K562 (cell line): ENCODE results near the gene SMARCD2. TPM values are rescaled to one million over a fixed set of nuclear protein-coding genes. Genes with fewer than 3 reads are reported as not detected.
A peak's percentile ranks its signal among the peaks of the same experiment; 100 is the strongest.

Experiments used
- ELF1 ChIP-seq: fragments of 200-800 bp; sonication (Bioruptor generic); IDR thresholded peaks from 2 replicates; pipeline ENCODE4 v1.6.1; 2016; ENCODE audit warnings: missing genetic modification characterization, missing compliant biosample characterization
- HDAC6 ChIP-seq: IDR thresholded peaks from 2 replicates; pipeline ENCODE4 v1.6.1; 2012; ENCODE audit warnings: low read depth, mild to moderate bottlenecking, control low read depth, inconsistent platforms, low read length, moderate library complexity
- HDGF ChIP-seq: fragments of 450-650 bp; IDR thresholded peaks from 2 replicates; pipeline ENCODE4 v1.6.1; 2016
- HNRNPLL ChIP-seq: fragments of 200-400 bp; formaldehyde crosslinking; IDR thresholded peaks from 2 replicates; pipeline ENCODE4 v1.6.1; 2017; ENCODE audit warnings: low read length, low read depth, mild to moderate bottlenecking; ENCODE audit not compliant: poor library complexity, severe bottlenecking
- MYBL2 ChIP-seq, 2 experiments: fragments of 450-650 bp in 1 of 2; sonication (generic) in 1 of 2; formaldehyde crosslinking in 1 of 2; IDR thresholded peaks; 2 replicates each; pipeline versions ENCODE4 v1.6.1 to v1.8.1; 2017 to 2022; ENCODE audit warnings: borderline replicate concordance in 1 of 2, inconsistent platforms in 1 of 2, low read depth in 1 of 2, mild to moderate bottlenecking in 1 of 2, missing genetic modification reagents in 1 of 2, moderate library complexity in 1 of 2
- NCOA6 ChIP-seq: fragments of 450-650 bp; IDR thresholded peaks from 2 replicates; pipeline ENCODE4 v1.6.1; 2017; ENCODE audit warnings: mild to moderate bottlenecking
- RFX5 ChIP-seq: IDR thresholded peaks from 2 replicates; pipeline ENCODE4 v1.6.1; 2011; ENCODE audit warnings: low read depth, mild to moderate bottlenecking, improper control_type of control experiment, low read length
- polyA plus RNA-seq, 8 experiments: library from polyadenylated mRNA; depleted of rRNA in 4 of 8; stranded (reverse) in 5 of 8; unstranded in 3 of 8; fragments of >200 nt; fragmentation: Nextera tagmentation in 2 of 8; fragmentation: Illumina TruSeq in 1 of 8; extraction: Ambion mirVana in 2 of 8; extraction: Trizol in 1 of 8; gene quantifications; 2 replicates each; pipeline versions ENCODE4 v1.2.1 to v1.2.3, GENCODE V29; 2011 to 2014; ENCODE audit warnings: inconsistent platforms in 1 of 8, missing spikeins in 1 of 8
- total RNA-seq, 7 experiments: library from RNA; depleted of rRNA in 6 of 7; stranded (reverse); fragments of >200 nt in 6 of 7; fragmentation: Illumina TruSeq in 2 of 7; extraction: Trizol in 2 of 7; gene quantifications; 2 replicates each; pipeline versions ENCODE4 v1.2.1 to v1.2.3, GENCODE V29; 2011 to 2021; ENCODE audit warnings: low replicate concordance in 1 of 7
- TF ChIP-seq, protein P1 (sequence below): fragments of 250-450 bp; sonication (Bioruptor Pico); IDR thresholded peaks from 2 replicates; pipeline ENCODE4 v1.4.0; 2020
- TF ChIP-seq, protein P2 (sequence below): IDR thresholded peaks from 2 replicates; pipeline ENCODE4 v1.6.1; 2012; ENCODE audit warnings: low read depth, low read length, improper control_type of control experiment, borderline replicate concordance
- TF ChIP-seq, protein P3 (sequence below), 2 experiments: fragments of 450-650 bp; IDR thresholded peaks; 2 replicates each; pipeline ENCODE4 v1.6.1; 2018; ENCODE audit warnings: mild to moderate bottlenecking in 2 of 2, low read depth in 1 of 2; ENCODE audit not compliant: partially characterized antibody in 2 of 2
- TF ChIP-seq, protein P4 (sequence below): sonication (generic); formaldehyde crosslinking; IDR thresholded peaks from 2 replicates; pipeline ENCODE4 v1.8.0; 2022; ENCODE audit warnings: mild to moderate bottlenecking, missing genetic modification reagents
- TF ChIP-seq, protein P5 (sequence below): fragments of 450-650 bp; IDR thresholded peaks from 2 replicates; pipeline ENCODE4 v1.6.1; 2016; ENCODE audit warnings: low read depth, mild to moderate bottlenecking, moderate library complexity

The SMARCD2 gene
- total and polyA plus RNA-seq, 9 of the 15 experiments (the other 6 are each of a cell fraction or from before 2014, with no cell fraction given), result 1.7 to 114 (median 90.3) TPM

DNA sequence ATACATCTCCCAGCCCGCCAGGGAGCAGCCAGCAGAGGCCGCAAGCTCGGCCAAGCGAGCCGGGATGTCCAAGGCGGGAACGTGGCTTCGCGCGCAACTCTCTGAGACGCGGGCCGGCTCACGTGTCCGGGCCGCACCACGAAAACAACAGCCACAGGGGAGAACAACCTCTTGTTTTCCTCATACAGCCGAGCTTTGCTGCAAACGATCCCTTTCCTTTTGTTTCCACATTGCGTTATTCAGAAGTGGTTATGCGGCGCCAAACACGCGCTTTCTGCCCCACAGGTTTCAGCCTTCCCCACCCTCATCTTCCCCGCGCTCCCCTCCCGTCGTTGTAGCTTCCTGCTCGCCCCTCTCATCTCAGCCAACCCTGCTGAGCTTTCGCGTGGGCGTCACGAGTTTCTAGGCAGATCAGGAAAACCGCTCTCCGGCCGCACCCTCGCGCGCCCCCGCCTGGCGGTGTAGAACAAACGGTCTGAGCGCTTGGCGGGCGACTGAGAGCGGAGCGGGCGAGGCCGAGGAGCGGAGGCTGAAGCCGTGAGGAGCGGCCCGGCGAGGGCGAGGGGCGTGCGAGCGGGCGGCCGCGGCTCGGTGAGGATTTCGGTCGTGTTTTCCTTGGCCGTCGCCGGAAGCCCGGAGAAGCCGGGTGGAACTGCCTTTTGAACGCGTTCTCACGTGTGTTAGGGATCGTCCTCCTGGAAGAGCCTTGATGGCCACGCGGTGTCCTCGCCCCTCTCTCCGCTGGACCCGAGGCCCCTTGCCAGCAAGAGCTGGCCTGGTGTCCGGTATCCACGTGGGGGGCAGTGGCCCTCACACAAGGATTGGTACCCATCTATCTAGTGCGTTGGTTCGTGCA lies 6.6 kb upstream of the SMARCD2 start (continued):
- TF ChIP-seq, protein P1, sequence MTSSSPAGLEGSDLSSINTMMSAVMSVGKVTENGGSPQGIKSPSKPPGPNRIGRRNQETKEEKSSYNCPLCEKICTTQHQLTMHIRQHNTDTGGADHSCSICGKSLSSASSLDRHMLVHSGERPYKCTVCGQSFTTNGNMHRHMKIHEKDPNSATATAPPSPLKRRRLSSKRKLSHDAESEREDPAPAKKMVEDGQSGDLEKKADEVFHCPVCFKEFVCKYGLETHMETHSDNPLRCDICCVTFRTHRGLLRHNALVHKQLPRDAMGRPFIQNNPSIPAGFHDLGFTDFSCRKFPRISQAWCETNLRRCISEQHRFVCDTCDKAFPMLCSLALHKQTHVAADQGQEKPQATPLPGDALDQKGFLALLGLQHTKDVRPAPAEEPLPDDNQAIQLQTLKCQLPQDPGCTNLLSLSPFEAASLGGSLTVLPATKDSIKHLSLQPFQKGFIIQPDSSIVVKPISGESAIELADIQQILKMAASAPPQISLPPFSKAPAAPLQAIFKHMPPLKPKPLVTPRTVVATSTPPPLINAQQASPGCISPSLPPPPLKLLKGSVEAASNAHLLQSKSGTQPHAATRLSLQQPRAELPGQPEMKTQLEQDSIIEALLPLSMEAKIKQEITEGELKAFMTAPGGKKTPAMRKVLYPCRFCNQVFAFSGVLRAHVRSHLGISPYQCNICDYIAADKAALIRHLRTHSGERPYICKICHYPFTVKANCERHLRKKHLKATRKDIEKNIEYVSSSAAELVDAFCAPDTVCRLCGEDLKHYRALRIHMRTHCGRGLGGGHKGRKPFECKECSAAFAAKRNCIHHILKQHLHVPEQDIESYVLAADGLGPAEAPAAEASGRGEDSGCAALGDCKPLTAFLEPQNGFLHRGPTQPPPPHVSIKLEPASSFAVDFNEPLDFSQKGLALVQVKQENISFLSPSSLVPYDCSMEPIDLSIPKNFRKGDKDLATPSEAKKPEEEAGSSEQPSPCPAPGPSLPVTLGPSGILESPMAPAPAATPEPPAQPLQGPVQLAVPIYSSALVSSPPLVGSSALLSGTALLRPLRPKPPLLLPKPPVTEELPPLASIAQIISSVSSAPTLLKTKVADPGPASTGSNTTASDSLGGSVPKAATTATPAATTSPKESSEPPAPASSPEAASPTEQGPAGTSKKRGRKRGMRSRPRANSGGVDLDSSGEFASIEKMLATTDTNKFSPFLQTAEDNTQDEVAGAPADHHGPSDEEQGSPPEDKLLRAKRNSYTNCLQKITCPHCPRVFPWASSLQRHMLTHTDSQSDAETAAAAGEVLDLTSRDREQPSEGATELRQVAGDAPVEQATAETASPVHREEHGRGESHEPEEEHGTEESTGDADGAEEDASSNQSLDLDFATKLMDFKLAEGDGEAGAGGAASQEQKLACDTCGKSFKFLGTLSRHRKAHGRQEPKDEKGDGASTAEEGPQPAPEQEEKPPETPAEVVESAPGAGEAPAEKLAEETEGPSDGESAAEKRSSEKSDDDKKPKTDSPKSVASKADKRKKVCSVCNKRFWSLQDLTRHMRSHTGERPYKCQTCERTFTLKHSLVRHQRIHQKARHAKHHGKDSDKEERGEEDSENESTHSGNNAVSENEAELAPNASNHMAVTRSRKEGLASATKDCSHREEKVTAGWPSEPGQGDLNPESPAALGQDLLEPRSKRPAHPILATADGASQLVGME, result peak; percentile 66; the same call in 1 of the 2 replicates
- TF ChIP-seq, protein P2, sequence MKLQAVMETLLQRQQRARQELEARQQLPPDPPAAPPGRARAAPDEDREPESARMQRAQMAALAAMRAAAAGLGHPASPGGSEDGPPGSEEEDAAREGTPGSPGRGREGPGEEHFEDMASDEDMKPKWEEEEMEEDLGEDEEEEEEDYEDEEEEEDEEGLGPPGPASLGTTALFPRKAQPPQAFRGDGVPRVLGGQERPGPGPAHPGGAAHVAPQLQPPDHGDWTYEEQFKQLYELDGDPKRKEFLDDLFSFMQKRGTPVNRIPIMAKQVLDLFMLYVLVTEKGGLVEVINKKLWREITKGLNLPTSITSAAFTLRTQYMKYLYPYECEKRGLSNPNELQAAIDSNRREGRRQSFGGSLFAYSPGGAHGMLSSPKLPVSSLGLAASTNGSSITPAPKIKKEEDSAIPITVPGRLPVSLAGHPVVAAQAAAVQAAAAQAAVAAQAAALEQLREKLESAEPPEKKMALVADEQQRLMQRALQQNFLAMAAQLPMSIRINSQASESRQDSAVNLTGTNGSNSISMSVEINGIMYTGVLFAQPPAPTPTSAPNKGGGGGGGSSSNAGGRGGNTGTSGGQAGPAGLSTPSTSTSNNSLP, result no peak
- TF ChIP-seq MYBL2 (IDR thresholded peaks at IDR 0.05; ENCODE audit: low read depth), result peak; percentile 8; the same call in 1 of the 2 replicates
- TF ChIP-seq MYBL2 (CRISPR knock-in tag; IDR thresholded peaks at IDR 0.05; ENCODE audit: borderline replicate concordance), result no peak
- no peak for TF ChIP-seq NCOA6
- TF ChIP-seq HDGF, result no peak
- TF ChIP-seq HNRNPLL, result no peak
- TF ChIP-seq, protein P3, sequence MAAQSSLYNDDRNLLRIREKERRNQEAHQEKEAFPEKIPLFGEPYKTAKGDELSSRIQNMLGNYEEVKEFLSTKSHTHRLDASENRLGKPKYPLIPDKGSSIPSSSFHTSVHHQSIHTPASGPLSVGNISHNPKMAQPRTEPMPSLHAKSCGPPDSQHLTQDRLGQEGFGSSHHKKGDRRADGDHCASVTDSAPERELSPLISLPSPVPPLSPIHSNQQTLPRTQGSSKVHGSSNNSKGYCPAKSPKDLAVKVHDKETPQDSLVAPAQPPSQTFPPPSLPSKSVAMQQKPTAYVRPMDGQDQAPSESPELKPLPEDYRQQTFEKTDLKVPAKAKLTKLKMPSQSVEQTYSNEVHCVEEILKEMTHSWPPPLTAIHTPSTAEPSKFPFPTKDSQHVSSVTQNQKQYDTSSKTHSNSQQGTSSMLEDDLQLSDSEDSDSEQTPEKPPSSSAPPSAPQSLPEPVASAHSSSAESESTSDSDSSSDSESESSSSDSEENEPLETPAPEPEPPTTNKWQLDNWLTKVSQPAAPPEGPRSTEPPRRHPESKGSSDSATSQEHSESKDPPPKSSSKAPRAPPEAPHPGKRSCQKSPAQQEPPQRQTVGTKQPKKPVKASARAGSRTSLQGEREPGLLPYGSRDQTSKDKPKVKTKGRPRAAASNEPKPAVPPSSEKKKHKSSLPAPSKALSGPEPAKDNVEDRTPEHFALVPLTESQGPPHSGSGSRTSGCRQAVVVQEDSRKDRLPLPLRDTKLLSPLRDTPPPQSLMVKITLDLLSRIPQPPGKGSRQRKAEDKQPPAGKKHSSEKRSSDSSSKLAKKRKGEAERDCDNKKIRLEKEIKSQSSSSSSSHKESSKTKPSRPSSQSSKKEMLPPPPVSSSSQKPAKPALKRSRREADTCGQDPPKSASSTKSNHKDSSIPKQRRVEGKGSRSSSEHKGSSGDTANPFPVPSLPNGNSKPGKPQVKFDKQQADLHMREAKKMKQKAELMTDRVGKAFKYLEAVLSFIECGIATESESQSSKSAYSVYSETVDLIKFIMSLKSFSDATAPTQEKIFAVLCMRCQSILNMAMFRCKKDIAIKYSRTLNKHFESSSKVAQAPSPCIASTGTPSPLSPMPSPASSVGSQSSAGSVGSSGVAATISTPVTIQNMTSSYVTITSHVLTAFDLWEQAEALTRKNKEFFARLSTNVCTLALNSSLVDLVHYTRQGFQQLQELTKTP (IDR thresholded peaks at IDR 0.05; ENCODE audit: low read depth in 1 of 2, partially characterized antibody in 2 of 2), result peak; percentile 50 to 82
- TF ChIP-seq, protein P4, sequence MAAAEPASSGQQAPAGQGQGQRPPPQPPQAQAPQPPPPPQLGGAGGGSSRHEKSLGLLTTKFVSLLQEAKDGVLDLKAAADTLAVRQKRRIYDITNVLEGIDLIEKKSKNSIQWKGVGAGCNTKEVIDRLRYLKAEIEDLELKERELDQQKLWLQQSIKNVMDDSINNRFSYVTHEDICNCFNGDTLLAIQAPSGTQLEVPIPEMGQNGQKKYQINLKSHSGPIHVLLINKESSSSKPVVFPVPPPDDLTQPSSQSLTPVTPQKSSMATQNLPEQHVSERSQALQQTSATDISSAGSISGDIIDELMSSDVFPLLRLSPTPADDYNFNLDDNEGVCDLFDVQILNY, result peak; percentile 61
- peak; percentile 97 for TF ChIP-seq RFX5
- no peak for TF ChIP-seq HDAC6
- TF ChIP-seq ELF1 (tag), result no peak
- TF ChIP-seq, protein P5, sequence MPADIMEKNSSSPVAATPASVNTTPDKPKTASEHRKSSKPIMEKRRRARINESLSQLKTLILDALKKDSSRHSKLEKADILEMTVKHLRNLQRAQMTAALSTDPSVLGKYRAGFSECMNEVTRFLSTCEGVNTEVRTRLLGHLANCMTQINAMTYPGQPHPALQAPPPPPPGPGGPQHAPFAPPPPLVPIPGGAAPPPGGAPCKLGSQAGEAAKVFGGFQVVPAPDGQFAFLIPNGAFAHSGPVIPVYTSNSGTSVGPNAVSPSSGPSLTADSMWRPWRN, result peak; percentile 75
